ENCODE data around the gene BABAM2.

BABAM2 gene

GRCh38 chr2:28269019-28269784 lies 378.7 kb downstream of the BABAM2 start:
- H3K4me3 ChIP-seq (ENCODE audit: low read depth in 1 of 2, low read length in 2 of 2) = no peak overlapping the region
- no peaks in the 10 kb centered on the region; the same call in 1 of the 2 replicates for H3K36me3 ChIP-seq (ENCODE audit: insufficient read depth, low read length)
- no peak overlapping the region for H3K4me2 ChIP-seq (ENCODE audit: insufficient read depth, low read length)
- H3K27ac ChIP-seq (ENCODE audit: low read length) = no peak overlapping the region
- ATAC-seq (ENCODE audit: insufficient read depth, low read depth) = no peak
- H2AFZ ChIP-seq (ENCODE audit: low read depth, low read length) = no peak overlapping the region
- H3K9ac ChIP-seq (ENCODE audit: low read depth, low read length) = no peak overlapping the region
- no peak for DNase-seq
- no peaks in the 10 kb centered on the region for H3K4me1 ChIP-seq (ENCODE audit: insufficient read depth, low read length)
- no peaks in the 10 kb centered on the region for H4K20me1 ChIP-seq (ENCODE audit: insufficient read depth, low read length)
- no peaks in the 10 kb centered on the region for H3K79me2 ChIP-seq (ENCODE audit: insufficient read depth, low read length)
- no peak for TF ChIP-seq CTCF (IDR thresholded peaks at IDR 0.05; ENCODE audit: borderline replicate concordance, extremely low read depth, low read length, poor library complexity, severe bottlenecking)
- TF ChIP-seq EZH2 (IDR thresholded peaks at IDR 0.05; ENCODE audit: borderline replicate concordance, low read depth, low read length, severe bottlenecking) = no peak
- H3K27me3 ChIP-seq (ENCODE audit: insufficient read depth, low read length, poor library complexity) = no peaks in the 10 kb centered on the region
- no peaks in the 10 kb centered on the region for H3K9me3 ChIP-seq (ENCODE audit: insufficient read depth, low read length, severe bottlenecking)

- DNase-seq = no peak
- H3K4me1 ChIP-seq (ENCODE audit: insufficient read depth, low read length) = no peaks in the 10 kb centered on the region
- no peak for ATAC-seq (ENCODE audit: insufficient read depth, low read depth)
- H3K9ac ChIP-seq (ENCODE audit: low read depth, low read length) = no peak overlapping the region
- H3K4me2 ChIP-seq (ENCODE audit: insufficient read depth, low read length) = no peak overlapping the region
- TF ChIP-seq CTCF (IDR thresholded peaks at IDR 0.05; ENCODE audit: borderline replicate concordance, extremely low read depth, low read length, poor library complexity, severe bottlenecking) = no peak
- TF ChIP-seq EZH2 (IDR thresholded peaks at IDR 0.05; ENCODE audit: borderline replicate concordance, low read depth, low read length, severe bottlenecking) = no peak
- no peaks in the 10 kb centered on the region for H3K36me3 ChIP-seq (ENCODE audit: insufficient read depth, low read length)
- no peaks in the 10 kb centered on the region for H4K20me1 ChIP-seq (ENCODE audit: insufficient read depth, low read length)
- no peaks in the 10 kb centered on the region for H3K79me2 ChIP-seq (ENCODE audit: insufficient read depth, low read length)
- H3K27me3 ChIP-seq (ENCODE audit: insufficient read depth, low read length, poor library complexity) = no peaks in the 10 kb centered on the region
- H2AFZ ChIP-seq (ENCODE audit: low read depth, low read length) = no peak overlapping the region
- no peak overlapping the region for H3K4me3 ChIP-seq (ENCODE audit: low read depth in 1 of 2, low read length in 2 of 2)
- H3K9me3 ChIP-seq (ENCODE audit: insufficient read depth, low read length, severe bottlenecking) = no peaks in the 10 kb centered on the region
- H3K27ac ChIP-seq (ENCODE audit: low read length) = no peak overlapping the region
These were observed 380.1 kb downstream of the BABAM2 start for GRCh38 chr2:28270456-28271152.

GRCh38 chr2:28271231-28271918 lies 380.8 kb downstream of the BABAM2 start:
- no peak overlapping the region for H3K4me2 ChIP-seq (ENCODE audit: insufficient read depth, low read length)

More at GRCh38 chr2:28271231-28271918, 380.8 kb downstream of the BABAM2 start:
- Histone ChIP-seq H3K27me3 (ENCODE audit: insufficient read depth, low read length, poor library complexity) (no peaks in the 10 kb centered on the region), H2AFZ (ENCODE audit: low read depth, low read length) (no peak overlapping the region), H3K9me3 (ENCODE audit: insufficient read depth, low read length, severe bottlenecking) (no peaks in the 10 kb centered on the region), H3K4me1 (ENCODE audit: insufficient read depth, low read length) (no peaks in the 10 kb centered on the region), H4K20me1 (ENCODE audit: insufficient read depth, low read length) (no peaks in the 10 kb centered on the region), H3K9ac (ENCODE audit: low read depth, low read length) (no peak overlapping the region), H3K27ac (ENCODE audit: low read length) (no peak overlapping the region), H3K4me3 (ENCODE audit: low read depth in 1 of 2, low read length in 2 of 2) (no peak overlapping the region), H3K79me2 (ENCODE audit: insufficient read depth, low read length) (no peaks in the 10 kb centered on the region), H3K36me3 (ENCODE audit: insufficient read depth, low read length) (no peaks in the 10 kb centered on the region)
- TF ChIP-seq EZH2 (IDR thresholded peaks at IDR 0.05; ENCODE audit: borderline replicate concordance, low read depth, low read length, severe bottlenecking) (no peak), CTCF (IDR thresholded peaks at IDR 0.05; ENCODE audit: borderline replicate concordance, extremely low read depth, low read length, poor library complexity, severe bottlenecking) (no peak)
- DNase-seq = no peak
- ATAC-seq (ENCODE audit: insufficient read depth, low read depth) = no peak

Data from DND-41 (cell line).